NCI-H2029 treated with DMSO at 0.1 percent for 48 hours (cell line): Measurements from ENCODE around the gene NKD1.

Source experiments
- DNase-seq: peaks from one replicate; lab custom pipeline; 2025; lab: John Stamatoyannopoulos, UW

The NKD1 gene

GRCh38 chr16:50558913-50559312 is 10.7 kb downstream of the NKD1 start:
- DNase-seq = no peak

- no peak for DNase-seq
These were observed 11.1 kb downstream of the NKD1 start for GRCh38 chr16:50559342-50559741.

- DNase-seq = no peak
These were observed 11.8 kb downstream of the NKD1 start for GRCh38 chr16:50559804-50560514.

- DNase-seq = no peak
These were observed 13.0 kb downstream of the NKD1 start for GRCh38 chr16:50560903-50561863.

- DNase-seq = no peak
These were observed 14.5 kb downstream of the NKD1 start for GRCh38 chr16:50562657-50563056.

GRCh38 chr16:50563989-50564388 is 15.8 kb downstream of the NKD1 start:
- no peak for DNase-seq

GRCh38 chr16:50565428-50565827 is 17.2 kb downstream of the NKD1 start:
- no peak for DNase-seq

GRCh38 chr16:50566014-50566962 is 18.1 kb downstream of the NKD1 start:
- no peak for DNase-seq

- no peak for DNase-seq
These were observed 19.5 kb downstream of the NKD1 start for GRCh38 chr16:50567651-50568050.

- DNase-seq = no peak
These were observed 20.1 kb downstream of the NKD1 start for GRCh38 chr16:50568187-50568815.

GRCh38 chr16:50570354-50570753 is 22.2 kb downstream of the NKD1 start:
- DNase-seq = no peak

- no peak for DNase-seq
These were observed 22.8 kb downstream of the NKD1 start for GRCh38 chr16:50570808-50571598.

- no peak for DNase-seq
These were observed 23.6 kb downstream of the NKD1 start for GRCh38 chr16:50571786-50572185.

GRCh38 chr16:50572700-50573099 is 24.5 kb downstream of the NKD1 start:
- DNase-seq = no peak

- no peak for DNase-seq
These were observed 25.1 kb downstream of the NKD1 start for GRCh38 chr16:50573279-50573678.

GRCh38 chr16:50573947-50574744 is 25.9 kb downstream of the NKD1 start:
- no peak for DNase-seq

- no peak for DNase-seq
These were observed 26.5 kb downstream of the NKD1 start for GRCh38 chr16:50574745-50575136.

GRCh38 chr16:50575743-50576142 is 27.5 kb downstream of the NKD1 start:
- DNase-seq = no peak

GRCh38 chr16:50576403-50577113 is 28.4 kb downstream of the NKD1 start:
- no peak for DNase-seq
